AG04450 (cell line): ENCODE measurements around the gene SLITRK2. TPM values are rescaled to one million over a fixed set of nuclear protein-coding genes. Genes with fewer than 3 reads are reported as not detected.

Source experiments
- CTCF ChIA-PET: fragments of 300-600, 350-600 bp; formaldehyde crosslinking; extraction: SDS; loops from one replicate; lab custom pipeline; 2022; ENCODE audit warnings: antibody characterized with exemption, inconsistent platforms; lab: Charles Lee
- POLR2A ChIA-PET: fragments of 350-600 bp; formaldehyde crosslinking; extraction: SDS; loops from one replicate; lab custom pipeline; 2021; ENCODE audit warnings: antibody characterized with exemption, inconsistent platforms; lab: Yijun Ruan, JAX
- DNase-seq: peaks from one replicate; pipeline ENCODE4 v3.0.0-alpha.2; 2011; ENCODE audit warnings: low read depth, low spot score
- H3K27ac ChIP-seq: one replicate; pipeline ENCODE4 v1.5.1; 2012; ENCODE audit warnings: low read depth, low read length, control low read depth
- H3K27me3 ChIP-seq: one replicate; pipeline ENCODE4 v1.6.0; 2012; ENCODE audit warnings: low read length; ENCODE audit not compliant: control insufficient read depth, insufficient read depth
- H3K4me3 ChIP-seq: 2 replicates; pipeline ENCODE4 v1.5.1; 2011; ENCODE audit warnings: mild to moderate bottlenecking, low read depth, low read length, control low read depth
- H3K9me3 ChIP-seq: 2 replicates; pipeline ENCODE4 v1.5.1; 2012; ENCODE audit warnings: low read length; ENCODE audit not compliant: control insufficient read depth, insufficient read depth
- CTCF ChIP-seq: IDR thresholded peaks from 2 replicates; pipeline ENCODE4 v1.5.1; 2011; ENCODE audit warnings: low read depth, low read length, control low read depth, inconsistent platforms
- polyA plus RNA-seq: library from polyadenylated mRNA; depleted of rRNA; stranded (reverse); fragments of >200 nt; gene quantifications from 2 replicates; pipeline ENCODE4 v1.2.3, GENCODE V29; 2011

SLITRK2 gene
- polyA plus RNA-seq, 1 experiment = not detected

GRCh38 chrX:145816601-145817315 lies 871 bp upstream of the SLITRK2 start:
- CTCF ChIA-PET = no interaction called here

GRCh38 chrX:145818186-145819113 lies 821 bp downstream of the SLITRK2 start:
- H3K9me3 ChIP-seq = no peaks in the 10 kb centered on the region; the same call in 1 of the 2 replicates
- DNase-seq = no peak
- H3K27me3 ChIP-seq = no peaks in the 10 kb centered on the region
- no peak overlapping the region for H3K27ac ChIP-seq
- TF ChIP-seq CTCF = no peak
- CTCF ChIA-PET = no interaction called here
- POLR2A ChIA-PET = no interaction called here
- H3K4me3 ChIP-seq = no peak overlapping the region

More at GRCh38 chrX:145816601-145817315, 871 bp upstream of the SLITRK2 start:
- no peak for DNase-seq
- H3K9me3 ChIP-seq = no peaks in the 10 kb centered on the region; the same call in 1 of the 2 replicates
- H3K4me3 ChIP-seq = no peak overlapping the region
- no peak for TF ChIP-seq CTCF
- no peak overlapping the region for H3K27ac ChIP-seq
- POLR2A ChIA-PET = no interaction called here
- H3K27me3 ChIP-seq = no peaks in the 10 kb centered on the region

GRCh38 chrX:145820825-145821224 lies 3.2 kb downstream of the SLITRK2 start:
- H3K27me3 ChIP-seq = no peaks in the 10 kb centered on the region
- ChIA-PET POLR2A (no interaction called here), CTCF (no interaction called here)
- no peak overlapping the region for H3K4me3 ChIP-seq
- no peak for TF ChIP-seq CTCF
- DNase-seq = no peak
- H3K27ac ChIP-seq = no peak overlapping the region
- H3K9me3 ChIP-seq = no peaks in the 10 kb centered on the region; the same call in 1 of the 2 replicates

GRCh38 chrX:145821291-145821897 lies 3.8 kb downstream of the SLITRK2 start:
- no peaks in the 10 kb centered on the region for H3K27me3 ChIP-seq
- TF ChIP-seq CTCF = no peak
- no peak overlapping the region for H3K4me3 ChIP-seq
- no peak for DNase-seq
- POLR2A ChIA-PET = no interaction called here
- no peak overlapping the region for H3K27ac ChIP-seq
- CTCF ChIA-PET = no interaction called here
- H3K9me3 ChIP-seq = no peaks in the 10 kb centered on the region; the same call in 1 of the 2 replicates
